WTC11 (cell line): Measurements from ENCODE around the gene WDR64. TPM values are rescaled to one million over a fixed set of nuclear protein-coding genes. Genes with fewer than 3 reads are reported as not detected.

Experiments used
- ATAC-seq: fragments of 200-7000 bp; cut with Tn5 transposase; 2 replicates; pipeline ENCODE4 v1.10.0; 2021; ENCODE audit warnings: mild to moderate bottlenecking, moderate library complexity
- CTCF ChIA-PET: fragments of 300-600 bp; sonication (Branson Sonifier 250); formaldehyde crosslinking; loops from one replicate; lab custom pipeline; 2021; ENCODE audit warnings: antibody characterized with exemption; lab: Charles Lee
- POLR2A ChIA-PET: fragments of 350-600 bp; sonication (Branson Sonifier 250); formaldehyde crosslinking; loops from one replicate; lab custom pipeline; 2021; ENCODE audit warnings: antibody characterized with exemption; lab: Charles Lee
- DNase-seq: peaks from one replicate; pipeline ENCODE4 v3.0.0; 2021; ENCODE audit warnings: low spot score
- H3K27ac Mint-ChIP-seq: 2 replicates; pipeline ENCODE4 v1.8.0; 2021; ENCODE audit warnings: mixed read lengths
- H3K27me3 Mint-ChIP-seq: 2 replicates; pipeline ENCODE4 v1.8.0; 2021; ENCODE audit warnings: low read depth, mild to moderate bottlenecking, moderate library complexity, mixed read lengths
- H3K36me3 Mint-ChIP-seq: 2 replicates; pipeline ENCODE4 v1.8.0; 2021; ENCODE audit warnings: mixed read lengths
- H3K4me1 Mint-ChIP-seq: 2 replicates; pipeline ENCODE4 v1.8.0; 2022; ENCODE audit warnings: mixed read lengths
- H3K4me3 Mint-ChIP-seq: 2 replicates; pipeline ENCODE4 v1.8.0; 2021; ENCODE audit warnings: mild to moderate bottlenecking, moderate library complexity, mixed read lengths
- H3K9me3 Mint-ChIP-seq: 2 replicates; pipeline ENCODE4 v1.8.0; 2021; ENCODE audit warnings: mixed read lengths
- CBFB ChIP-seq: sonication (generic); formaldehyde crosslinking; IDR thresholded peaks from 2 replicates; pipeline ENCODE4 v1.8.1; 2022; ENCODE audit warnings: mild to moderate bottlenecking, low read depth, missing genetic modification reagents
- FOXJ3 ChIP-seq: sonication (generic); formaldehyde crosslinking; IDR thresholded peaks from 2 replicates; pipeline ENCODE4 v1.9.0; 2021; ENCODE audit warnings: missing genetic modification reagents, mild to moderate bottlenecking, borderline replicate concordance
- JAZF1 ChIP-seq: fragments of 250-450 bp; sonication (Bioruptor Pico); IDR thresholded peaks from 2 replicates; pipeline ENCODE4 v1.9.0; 2021; ENCODE audit warnings: moderate library complexity, mild to moderate bottlenecking, inconsistent platforms
- ZNF219 ChIP-seq: sonication (generic); formaldehyde crosslinking; IDR thresholded peaks from 2 replicates; pipeline ENCODE4 v1.8.0; 2023; ENCODE audit warnings: missing genetic modification reagents, mild to moderate bottlenecking, borderline replicate concordance
- total RNA-seq: library from RNA; stranded (reverse); gene quantifications from 3 replicates; pipeline ENCODE4 v1.2.3, GENCODE V29; 2021
- TF ChIP-seq, protein P1 (sequence below): sonication (generic); formaldehyde crosslinking; IDR thresholded peaks from 2 replicates; pipeline ENCODE4 v1.8.1; 2022; ENCODE audit warnings: mild to moderate bottlenecking, moderate library complexity, missing genetic modification reagents
- TF ChIP-seq, protein P2 (sequence below): fragments of 250-450 bp; sonication (Bioruptor Pico); IDR thresholded peaks from 2 replicates; pipeline ENCODE4 v1.9.0; 2021; ENCODE audit warnings: moderate library complexity, mild to moderate bottlenecking, inconsistent platforms, borderline replicate concordance
- TF ChIP-seq, protein P3 (sequence below): sonication (generic); formaldehyde crosslinking; IDR thresholded peaks from 2 replicates; pipeline ENCODE4 v1.8.1; 2023; ENCODE audit warnings: mild to moderate bottlenecking, missing genetic modification reagents, moderate library complexity
- TF ChIP-seq, protein P4 (sequence below): sonication (generic); formaldehyde crosslinking; IDR thresholded peaks from 2 replicates; pipeline ENCODE4 v1.8.1; 2023; ENCODE audit warnings: mild to moderate bottlenecking, missing genetic modification reagents
- TF ChIP-seq, protein P5 (sequence below): sonication (generic); formaldehyde crosslinking; conservative IDR thresholded peaks from 2 replicates; pipeline ENCODE4 v1.8.1; 2023; ENCODE audit warnings: mild to moderate bottlenecking, low read depth, missing genetic modification reagents, moderate library complexity
- TF ChIP-seq, protein P6 (sequence below): sonication (generic); formaldehyde crosslinking; IDR thresholded peaks from 2 replicates; pipeline ENCODE4 v1.8.1; 2022; ENCODE audit warnings: mild to moderate bottlenecking, missing genetic modification reagents, moderate library complexity, borderline replicate concordance
- TF ChIP-seq, protein P7 (sequence below): fragments of 250-450 bp; sonication (Bioruptor Pico); IDR thresholded peaks from 2 replicates; pipeline ENCODE4 v1.9.0; 2021; ENCODE audit warnings: mild to moderate bottlenecking
- TF ChIP-seq, protein P8 (sequence below): sonication (generic); formaldehyde crosslinking; IDR thresholded peaks from 2 replicates; pipeline ENCODE4 v1.8.1; 2022; ENCODE audit warnings: missing genetic modification reagents, borderline replicate concordance
- TF ChIP-seq, protein P9 (sequence below): fragments of 250-450 bp; sonication (Bioruptor Pico); IDR thresholded peaks from 2 replicates; pipeline ENCODE4 v1.8.0; 2021; ENCODE audit warnings: mild to moderate bottlenecking
- TF ChIP-seq, protein P10 (sequence below): fragments of 250-450 bp; sonication (Bioruptor Pico); conservative IDR thresholded peaks from 2 replicates; pipeline ENCODE4 v1.9.0; 2021; ENCODE audit warnings: mild to moderate bottlenecking
- TF ChIP-seq, protein P11 (sequence below): sonication (generic); formaldehyde crosslinking; IDR thresholded peaks from 2 replicates; pipeline ENCODE4 v1.8.1; 2022; ENCODE audit warnings: low read depth, mild to moderate bottlenecking, moderate library complexity, missing genetic modification reagents, borderline replicate concordance

WDR64 gene
- total RNA-seq, 1 experiment from 2014 or later, result not detected

DNA sequence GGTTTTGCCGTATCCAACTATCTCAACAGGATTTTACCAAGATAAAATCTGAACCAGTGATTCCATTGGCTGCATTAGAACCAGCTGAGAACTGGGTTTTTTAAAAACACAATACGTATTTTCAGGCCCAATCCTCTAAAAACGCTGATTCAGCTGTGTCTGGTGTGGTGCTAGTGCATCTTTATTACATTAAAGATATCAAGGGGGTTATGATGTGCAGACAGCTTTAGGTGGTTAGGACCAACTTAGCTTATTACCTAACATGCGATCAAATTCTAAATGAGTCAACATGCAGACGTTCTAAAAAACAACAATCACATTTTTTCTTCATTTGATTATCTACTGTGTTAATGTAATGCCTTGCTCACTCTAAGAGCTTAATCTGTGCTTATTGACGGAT, 163.9 kb downstream of the WDR64 start:
- Mint-ChIP-seq H3K36me3 (no peaks in the 10 kb centered on the region), H3K4me3 (no peak overlapping the region), H3K4me1 (no peaks in the 10 kb centered on the region), H3K27ac (no peak overlapping the region), H3K9me3 (no peaks in the 10 kb centered on the region), H3K27me3 (no peaks in the 10 kb centered on the region; the same call in 1 of the 2 replicates)
- ChIA-PET POLR2A (no interaction called here), CTCF (interaction anchor here (0.7 to 0.9 kb wide), 3 partner anchors 175 to 211 kb away, joined by 3 to 4 read pairs (median 3); no protein-coding TSS in a partner anchor)
- DNase-seq (no peak), ATAC-seq (no peak)
- TF ChIP-seq ZNF219 (CRISPR knock-in tag), result no peak
- TF ChIP-seq, protein P1, sequence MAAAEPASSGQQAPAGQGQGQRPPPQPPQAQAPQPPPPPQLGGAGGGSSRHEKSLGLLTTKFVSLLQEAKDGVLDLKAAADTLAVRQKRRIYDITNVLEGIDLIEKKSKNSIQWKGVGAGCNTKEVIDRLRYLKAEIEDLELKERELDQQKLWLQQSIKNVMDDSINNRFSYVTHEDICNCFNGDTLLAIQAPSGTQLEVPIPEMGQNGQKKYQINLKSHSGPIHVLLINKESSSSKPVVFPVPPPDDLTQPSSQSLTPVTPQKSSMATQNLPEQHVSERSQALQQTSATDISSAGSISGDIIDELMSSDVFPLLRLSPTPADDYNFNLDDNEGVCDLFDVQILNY (CRISPR knock-in tag), result no peak
- TF ChIP-seq JAZF1 (CRISPR knock-in tag), result no peak
- TF ChIP-seq, protein P2, sequence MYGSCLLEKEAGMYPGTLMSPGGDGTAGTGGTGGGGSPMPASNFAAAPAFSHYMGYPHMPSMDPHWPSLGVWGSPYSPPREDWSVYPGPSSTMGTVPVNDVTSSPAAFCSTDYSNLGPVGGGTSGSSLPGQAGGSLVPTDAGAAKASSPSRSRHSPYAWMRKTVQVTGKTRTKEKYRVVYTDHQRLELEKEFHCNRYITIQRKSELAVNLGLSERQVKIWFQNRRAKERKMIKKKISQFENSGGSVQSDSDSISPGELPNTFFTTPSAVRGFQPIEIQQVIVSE, result no peak
- TF ChIP-seq, protein P3, sequence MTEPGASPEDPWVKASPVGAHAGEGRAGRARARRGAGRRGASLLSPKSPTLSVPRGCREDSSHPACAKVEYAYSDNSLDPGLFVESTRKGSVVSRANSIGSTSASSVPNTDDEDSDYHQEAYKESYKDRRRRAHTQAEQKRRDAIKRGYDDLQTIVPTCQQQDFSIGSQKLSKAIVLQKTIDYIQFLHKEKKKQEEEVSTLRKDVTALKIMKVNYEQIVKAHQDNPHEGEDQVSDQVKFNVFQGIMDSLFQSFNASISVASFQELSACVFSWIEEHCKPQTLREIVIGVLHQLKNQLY, result no peak
- TF ChIP-seq, protein P4, sequence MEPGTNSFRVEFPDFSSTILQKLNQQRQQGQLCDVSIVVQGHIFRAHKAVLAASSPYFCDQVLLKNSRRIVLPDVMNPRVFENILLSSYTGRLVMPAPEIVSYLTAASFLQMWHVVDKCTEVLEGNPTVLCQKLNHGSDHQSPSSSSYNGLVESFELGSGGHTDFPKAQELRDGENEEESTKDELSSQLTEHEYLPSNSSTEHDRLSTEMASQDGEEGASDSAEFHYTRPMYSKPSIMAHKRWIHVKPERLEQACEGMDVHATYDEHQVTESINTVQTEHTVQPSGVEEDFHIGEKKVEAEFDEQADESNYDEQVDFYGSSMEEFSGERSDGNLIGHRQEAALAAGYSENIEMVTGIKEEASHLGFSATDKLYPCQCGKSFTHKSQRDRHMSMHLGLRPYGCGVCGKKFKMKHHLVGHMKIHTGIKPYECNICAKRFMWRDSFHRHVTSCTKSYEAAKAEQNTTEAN (CRISPR knock-in tag), result no peak
- TF ChIP-seq, protein P5, sequence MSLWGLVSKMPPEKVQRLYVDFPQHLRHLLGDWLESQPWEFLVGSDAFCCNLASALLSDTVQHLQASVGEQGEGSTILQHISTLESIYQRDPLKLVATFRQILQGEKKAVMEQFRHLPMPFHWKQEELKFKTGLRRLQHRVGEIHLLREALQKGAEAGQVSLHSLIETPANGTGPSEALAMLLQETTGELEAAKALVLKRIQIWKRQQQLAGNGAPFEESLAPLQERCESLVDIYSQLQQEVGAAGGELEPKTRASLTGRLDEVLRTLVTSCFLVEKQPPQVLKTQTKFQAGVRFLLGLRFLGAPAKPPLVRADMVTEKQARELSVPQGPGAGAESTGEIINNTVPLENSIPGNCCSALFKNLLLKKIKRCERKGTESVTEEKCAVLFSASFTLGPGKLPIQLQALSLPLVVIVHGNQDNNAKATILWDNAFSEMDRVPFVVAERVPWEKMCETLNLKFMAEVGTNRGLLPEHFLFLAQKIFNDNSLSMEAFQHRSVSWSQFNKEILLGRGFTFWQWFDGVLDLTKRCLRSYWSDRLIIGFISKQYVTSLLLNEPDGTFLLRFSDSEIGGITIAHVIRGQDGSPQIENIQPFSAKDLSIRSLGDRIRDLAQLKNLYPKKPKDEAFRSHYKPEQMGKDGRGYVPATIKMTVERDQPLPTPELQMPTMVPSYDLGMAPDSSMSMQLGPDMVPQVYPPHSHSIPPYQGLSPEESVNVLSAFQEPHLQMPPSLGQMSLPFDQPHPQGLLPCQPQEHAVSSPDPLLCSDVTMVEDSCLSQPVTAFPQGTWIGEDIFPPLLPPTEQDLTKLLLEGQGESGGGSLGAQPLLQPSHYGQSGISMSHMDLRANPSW, result no peak
- TF ChIP-seq, protein P6, sequence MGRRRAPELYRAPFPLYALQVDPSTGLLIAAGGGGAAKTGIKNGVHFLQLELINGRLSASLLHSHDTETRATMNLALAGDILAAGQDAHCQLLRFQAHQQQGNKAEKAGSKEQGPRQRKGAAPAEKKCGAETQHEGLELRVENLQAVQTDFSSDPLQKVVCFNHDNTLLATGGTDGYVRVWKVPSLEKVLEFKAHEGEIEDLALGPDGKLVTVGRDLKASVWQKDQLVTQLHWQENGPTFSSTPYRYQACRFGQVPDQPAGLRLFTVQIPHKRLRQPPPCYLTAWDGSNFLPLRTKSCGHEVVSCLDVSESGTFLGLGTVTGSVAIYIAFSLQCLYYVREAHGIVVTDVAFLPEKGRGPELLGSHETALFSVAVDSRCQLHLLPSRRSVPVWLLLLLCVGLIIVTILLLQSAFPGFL (CRISPR knock-in tag), result no peak
- TF ChIP-seq, protein P7, sequence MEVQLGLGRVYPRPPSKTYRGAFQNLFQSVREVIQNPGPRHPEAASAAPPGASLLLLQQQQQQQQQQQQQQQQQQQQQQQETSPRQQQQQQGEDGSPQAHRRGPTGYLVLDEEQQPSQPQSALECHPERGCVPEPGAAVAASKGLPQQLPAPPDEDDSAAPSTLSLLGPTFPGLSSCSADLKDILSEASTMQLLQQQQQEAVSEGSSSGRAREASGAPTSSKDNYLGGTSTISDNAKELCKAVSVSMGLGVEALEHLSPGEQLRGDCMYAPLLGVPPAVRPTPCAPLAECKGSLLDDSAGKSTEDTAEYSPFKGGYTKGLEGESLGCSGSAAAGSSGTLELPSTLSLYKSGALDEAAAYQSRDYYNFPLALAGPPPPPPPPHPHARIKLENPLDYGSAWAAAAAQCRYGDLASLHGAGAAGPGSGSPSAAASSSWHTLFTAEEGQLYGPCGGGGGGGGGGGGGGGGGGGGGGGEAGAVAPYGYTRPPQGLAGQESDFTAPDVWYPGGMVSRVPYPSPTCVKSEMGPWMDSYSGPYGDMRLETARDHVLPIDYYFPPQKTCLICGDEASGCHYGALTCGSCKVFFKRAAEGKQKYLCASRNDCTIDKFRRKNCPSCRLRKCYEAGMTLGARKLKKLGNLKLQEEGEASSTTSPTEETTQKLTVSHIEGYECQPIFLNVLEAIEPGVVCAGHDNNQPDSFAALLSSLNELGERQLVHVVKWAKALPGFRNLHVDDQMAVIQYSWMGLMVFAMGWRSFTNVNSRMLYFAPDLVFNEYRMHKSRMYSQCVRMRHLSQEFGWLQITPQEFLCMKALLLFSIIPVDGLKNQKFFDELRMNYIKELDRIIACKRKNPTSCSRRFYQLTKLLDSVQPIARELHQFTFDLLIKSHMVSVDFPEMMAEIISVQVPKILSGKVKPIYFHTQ (CRISPR knock-in tag), result no peak
- TF ChIP-seq FOXJ3 (CRISPR knock-in tag), result no peak
- TF ChIP-seq CBFB (CRISPR knock-in tag), result no peak
- TF ChIP-seq, protein P8, sequence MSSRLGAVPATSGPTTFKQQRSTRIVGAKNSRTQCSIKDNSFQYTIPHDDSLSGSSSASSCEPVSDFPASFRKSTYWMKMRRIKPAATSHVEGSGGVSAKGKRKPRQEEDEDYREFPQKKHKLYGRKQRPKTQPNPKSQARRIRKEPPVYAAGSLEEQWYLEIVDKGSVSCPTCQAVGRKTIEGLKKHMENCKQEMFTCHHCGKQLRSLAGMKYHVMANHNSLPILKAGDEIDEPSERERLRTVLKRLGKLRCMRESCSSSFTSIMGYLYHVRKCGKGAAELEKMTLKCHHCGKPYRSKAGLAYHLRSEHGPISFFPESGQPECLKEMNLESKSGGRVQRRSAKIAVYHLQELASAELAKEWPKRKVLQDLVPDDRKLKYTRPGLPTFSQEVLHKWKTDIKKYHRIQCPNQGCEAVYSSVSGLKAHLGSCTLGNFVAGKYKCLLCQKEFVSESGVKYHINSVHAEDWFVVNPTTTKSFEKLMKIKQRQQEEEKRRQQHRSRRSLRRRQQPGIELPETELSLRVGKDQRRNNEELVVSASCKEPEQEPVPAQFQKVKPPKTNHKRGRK (CRISPR knock-in tag), result no peak
- TF ChIP-seq, protein P9, sequence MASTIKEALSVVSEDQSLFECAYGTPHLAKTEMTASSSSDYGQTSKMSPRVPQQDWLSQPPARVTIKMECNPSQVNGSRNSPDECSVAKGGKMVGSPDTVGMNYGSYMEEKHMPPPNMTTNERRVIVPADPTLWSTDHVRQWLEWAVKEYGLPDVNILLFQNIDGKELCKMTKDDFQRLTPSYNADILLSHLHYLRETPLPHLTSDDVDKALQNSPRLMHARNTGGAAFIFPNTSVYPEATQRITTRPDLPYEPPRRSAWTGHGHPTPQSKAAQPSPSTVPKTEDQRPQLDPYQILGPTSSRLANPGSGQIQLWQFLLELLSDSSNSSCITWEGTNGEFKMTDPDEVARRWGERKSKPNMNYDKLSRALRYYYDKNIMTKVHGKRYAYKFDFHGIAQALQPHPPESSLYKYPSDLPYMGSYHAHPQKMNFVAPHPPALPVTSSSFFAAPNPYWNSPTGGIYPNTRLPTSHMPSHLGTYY (CRISPR knock-in tag), result no peak
- TF ChIP-seq, protein P10, sequence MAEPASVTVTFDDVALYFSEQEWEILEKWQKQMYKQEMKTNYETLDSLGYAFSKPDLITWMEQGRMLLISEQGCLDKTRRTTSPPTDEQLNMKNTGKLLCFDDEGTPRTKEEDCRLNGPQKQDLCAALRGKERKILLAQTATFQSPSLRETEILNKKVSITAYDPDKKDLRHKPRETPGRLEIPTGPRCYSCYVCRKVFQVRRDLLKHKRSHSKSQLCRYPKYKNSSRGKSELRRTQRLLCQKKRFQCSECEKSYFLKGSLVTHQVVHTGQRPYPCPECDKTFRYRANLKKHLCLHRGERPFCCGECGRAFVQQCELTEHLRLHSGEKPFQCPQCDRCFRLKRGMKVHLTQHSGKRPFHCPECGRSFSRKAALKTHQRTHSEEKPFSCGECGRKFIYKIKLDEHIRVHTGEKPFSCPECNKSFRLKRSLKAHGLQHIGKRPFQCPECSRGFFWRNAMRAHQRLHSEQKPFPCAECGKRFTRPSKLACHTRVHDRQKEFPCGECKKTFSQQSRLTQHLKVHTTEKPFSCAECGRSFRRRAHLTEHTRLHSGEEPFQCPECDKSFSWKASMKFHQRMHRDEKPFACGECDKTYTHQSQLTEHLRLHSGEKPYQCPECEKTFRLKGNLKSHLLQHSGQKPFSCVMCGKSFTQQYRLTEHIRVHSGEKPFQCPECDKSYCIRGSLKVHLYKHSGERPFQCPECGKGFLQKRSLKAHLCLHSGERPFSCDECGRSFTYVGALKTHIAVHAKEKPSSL (CRISPR knock-in tag), result no peak
- TF ChIP-seq, protein P11, sequence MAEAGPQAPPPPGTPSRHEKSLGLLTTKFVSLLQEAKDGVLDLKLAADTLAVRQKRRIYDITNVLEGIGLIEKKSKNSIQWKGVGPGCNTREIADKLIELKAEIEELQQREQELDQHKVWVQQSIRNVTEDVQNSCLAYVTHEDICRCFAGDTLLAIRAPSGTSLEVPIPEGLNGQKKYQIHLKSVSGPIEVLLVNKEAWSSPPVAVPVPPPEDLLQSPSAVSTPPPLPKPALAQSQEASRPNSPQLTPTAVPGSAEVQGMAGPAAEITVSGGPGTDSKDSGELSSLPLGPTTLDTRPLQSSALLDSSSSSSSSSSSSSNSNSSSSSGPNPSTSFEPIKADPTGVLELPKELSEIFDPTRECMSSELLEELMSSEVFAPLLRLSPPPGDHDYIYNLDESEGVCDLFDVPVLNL (CRISPR knock-in tag), result no peak
